Peyer's patch (tissue), 4 donors: ENCODE results near the gene SETD1A. TPM values are rescaled to one million over a fixed set of nuclear protein-coding genes. Genes with fewer than 3 reads are reported as not detected.

Source experiments
- DNase-seq, 3 donors: peaks; one replicate each; pipeline ENCODE4 v3.0.0-alpha.2; 2017 to 2019
- H3K27ac ChIP-seq, 4 donors: fragments of 200-600 bp; sonication (generic); one replicate each; pipeline ENCODE4 v1.5.1; 2016 to 2019
- H3K27me3 ChIP-seq, 2 donors: fragments of 200-600 bp; sonication (generic); one replicate each; pipeline ENCODE4 v1.5.1; 2019
- H3K36me3 ChIP-seq, 3 donors: fragments of 200-600 bp; sonication (generic); one replicate each; pipeline ENCODE4 v1.5.1; 2016 to 2019
- H3K4me1 ChIP-seq, 4 donors: fragments of 200-600 bp; sonication (generic); one replicate each; pipeline ENCODE4 v1.5.1; 2016 to 2019
- H3K4me3 ChIP-seq, 4 donors: fragments of 200-600 bp; sonication (generic); 1 replicate in 3 of 4; 2 replicates in 1 of 4; pipeline ENCODE4 v1.5.1; 2016 to 2019; ENCODE audit warnings: mild to moderate bottlenecking in 1 of 4
- H3K9me3 ChIP-seq, 4 donors: fragments of 200-600 bp; sonication (generic); one replicate each; pipeline ENCODE4 v1.5.1; 2016 to 2019; ENCODE audit warnings: mild to moderate bottlenecking in 1 of 4
- POLR2A ChIP-seq, 2 donors: fragments of 450-650 bp; IDR thresholded peaks; one replicate each; pipeline ENCODE4 v1.5.1; 2017; ENCODE audit warnings: antibody characterized with exemption in 2 of 2, mild to moderate bottlenecking in 2 of 2, moderate library complexity in 2 of 2
- total RNA-seq, 4 donors: library from RNA; depleted of rRNA; stranded (reverse); fragments of >200 nt; gene quantifications; one replicate each; pipeline ENCODE4 v1.1.0, GENCODE V29; 2016
- TF ChIP-seq, protein P1 (sequence below), 6 experiments: fragments of 450-650 bp in 4 of 6; fragments of 200-600 bp in 2 of 6; sonication (generic) in 1 of 6; IDR thresholded peaks; one replicate each; pipeline ENCODE4 v1.5.1; 2017 to 2019; ENCODE audit warnings: antibody characterized with exemption in 6 of 6, mild to moderate bottlenecking in 3 of 6, moderate library complexity in 1 of 6

SETD1A gene
- total RNA-seq, 4 donors from 2014 or later, result 10.0 to 22.0 (median 16.5) TPM

DNA sequence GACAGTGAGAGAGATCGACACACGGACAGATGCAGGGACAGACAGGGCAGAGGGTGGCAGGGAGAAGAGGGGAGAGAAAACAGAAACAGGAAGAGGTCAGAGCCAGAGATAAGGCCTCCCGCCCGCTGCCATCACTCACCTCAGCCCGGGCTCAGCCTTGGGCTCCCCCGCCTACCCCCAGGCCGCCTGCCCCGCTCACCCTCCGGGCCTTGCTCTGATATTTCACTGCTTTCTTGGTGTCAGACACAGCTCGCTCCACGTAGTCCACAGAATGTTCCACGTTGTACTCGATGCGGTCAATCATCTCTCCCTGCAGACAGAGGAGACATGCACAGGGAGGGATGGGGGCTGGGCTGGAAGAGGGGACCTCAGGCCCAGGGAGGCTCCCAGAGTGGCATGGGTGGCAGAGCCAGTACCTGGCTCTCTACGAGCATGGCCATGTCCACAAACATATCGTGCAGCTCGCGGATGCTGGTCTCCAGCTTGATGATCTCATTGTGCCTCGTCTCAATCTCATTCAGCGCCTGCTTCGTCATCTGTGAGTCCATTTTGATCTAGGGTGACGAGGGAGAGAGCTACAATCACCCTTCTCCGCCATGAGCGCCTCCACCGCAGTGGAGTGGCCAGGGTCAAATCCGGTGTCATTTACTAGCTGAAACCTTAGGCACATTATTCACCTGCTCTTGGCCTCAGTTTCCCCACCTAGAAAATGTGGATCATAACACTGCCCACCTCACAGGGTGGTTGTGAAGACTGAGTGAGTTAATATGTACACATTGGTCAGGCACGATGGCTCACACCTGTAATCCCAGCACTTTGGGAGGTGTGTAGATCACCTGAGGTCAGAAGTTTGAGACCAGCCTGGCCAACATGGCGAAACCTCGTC, 35.6 kb downstream of the SETD1A start:
- Histone ChIP-seq H3K27me3 (no peaks in the 10 kb centered on the region), H3K4me3 (no peak overlapping the region), H3K36me3 (no peaks in the 10 kb centered on the region), H3K27ac (no peak overlapping the region), H3K9me3 (no peaks in the 10 kb centered on the region), H3K4me1 (peaks cover 0 to 15% (median 7%) of the 10 kb centered on the region in 4 donors)
- TF ChIP-seq, protein P1, sequence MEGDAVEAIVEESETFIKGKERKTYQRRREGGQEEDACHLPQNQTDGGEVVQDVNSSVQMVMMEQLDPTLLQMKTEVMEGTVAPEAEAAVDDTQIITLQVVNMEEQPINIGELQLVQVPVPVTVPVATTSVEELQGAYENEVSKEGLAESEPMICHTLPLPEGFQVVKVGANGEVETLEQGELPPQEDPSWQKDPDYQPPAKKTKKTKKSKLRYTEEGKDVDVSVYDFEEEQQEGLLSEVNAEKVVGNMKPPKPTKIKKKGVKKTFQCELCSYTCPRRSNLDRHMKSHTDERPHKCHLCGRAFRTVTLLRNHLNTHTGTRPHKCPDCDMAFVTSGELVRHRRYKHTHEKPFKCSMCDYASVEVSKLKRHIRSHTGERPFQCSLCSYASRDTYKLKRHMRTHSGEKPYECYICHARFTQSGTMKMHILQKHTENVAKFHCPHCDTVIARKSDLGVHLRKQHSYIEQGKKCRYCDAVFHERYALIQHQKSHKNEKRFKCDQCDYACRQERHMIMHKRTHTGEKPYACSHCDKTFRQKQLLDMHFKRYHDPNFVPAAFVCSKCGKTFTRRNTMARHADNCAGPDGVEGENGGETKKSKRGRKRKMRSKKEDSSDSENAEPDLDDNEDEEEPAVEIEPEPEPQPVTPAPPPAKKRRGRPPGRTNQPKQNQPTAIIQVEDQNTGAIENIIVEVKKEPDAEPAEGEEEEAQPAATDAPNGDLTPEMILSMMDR (IDR thresholded peaks at IDR 0.05), result no peak
- TF ChIP-seq POLR2A (IDR thresholded peaks at IDR 0.05), result no peak
- DNase-seq, result no peak

DNA sequence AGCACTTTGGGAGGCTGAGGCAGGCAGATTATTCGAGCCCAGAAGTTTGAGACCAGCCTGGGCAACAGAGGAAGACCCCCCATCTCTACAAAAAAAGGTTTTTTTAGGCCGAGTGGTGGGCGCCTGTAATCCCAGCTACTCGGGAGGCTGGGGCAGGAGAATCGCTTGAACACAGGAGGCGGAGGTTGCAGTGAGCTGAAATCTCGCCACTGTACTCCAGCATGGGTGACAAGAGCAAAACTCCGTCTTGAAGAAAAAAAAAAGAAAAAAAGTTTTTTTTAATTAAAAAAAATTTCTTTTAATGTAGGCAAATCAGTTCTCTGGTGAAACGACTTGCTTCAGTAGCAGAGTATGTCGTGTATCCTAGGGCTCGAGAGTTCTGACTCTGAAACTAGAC, 38.4 kb downstream of the SETD1A start:
- H3K27me3 ChIP-seq, result no peaks in the 10 kb centered on the region
- TF ChIP-seq, protein P1 (IDR thresholded peaks at IDR 0.05), result no peak
- TF ChIP-seq POLR2A (IDR thresholded peaks at IDR 0.05), result no peak
- H3K4me3 ChIP-seq, result peak overlapping the region in 3 of 4 donors; percentile 50 to 58 (median 53)
- H3K27ac ChIP-seq, result peak overlapping the region; percentile 72 to 88 (median 80)
- H3K36me3 ChIP-seq, result no peaks in the 10 kb centered on the region
- peaks cover 0 to 15% (median 7%) of the 10 kb centered on the region in 4 donors for H3K4me1 ChIP-seq
- no peak for DNase-seq
- no peaks in the 10 kb centered on the region for H3K9me3 ChIP-seq

DNA sequence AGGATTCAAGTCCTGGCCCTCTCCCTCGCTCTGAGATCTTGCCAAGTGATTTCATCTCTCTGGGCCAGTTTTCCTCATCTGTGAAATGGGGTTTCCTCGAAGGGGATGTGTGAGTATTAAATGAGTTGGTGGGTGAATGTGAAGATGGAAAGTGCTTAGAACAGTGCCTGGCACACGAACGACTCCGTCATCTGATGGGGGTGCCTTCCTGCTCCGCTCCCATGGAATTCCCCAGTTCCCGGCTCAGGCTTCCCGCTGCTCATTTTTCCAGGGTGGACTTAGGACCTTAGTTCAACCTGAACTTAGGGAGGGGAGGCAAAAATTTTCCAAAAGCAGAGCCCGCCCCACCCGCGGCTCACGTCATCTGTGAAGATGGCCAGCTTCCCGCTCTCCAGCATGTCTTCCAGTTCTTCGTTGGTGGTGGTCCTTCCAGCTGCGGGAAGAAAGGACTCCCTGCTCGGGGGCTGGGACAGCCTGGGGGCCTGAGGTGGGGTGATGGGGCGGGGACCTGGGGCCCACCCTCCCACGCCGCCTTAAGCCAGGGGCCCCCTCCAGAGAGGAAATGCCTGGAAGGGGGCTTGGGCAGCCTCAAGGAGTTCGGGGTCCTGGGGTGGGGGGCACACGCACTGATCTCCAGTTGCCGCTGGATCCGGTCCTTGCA, 38.9 kb downstream of the SETD1A start:
- Histone ChIP-seq H3K4me3 (peak overlapping the region; percentile 45 to 58 (median 52)), H3K27ac (peak overlapping the region; percentile 72 to 88 (median 80)), H3K4me1 (peaks cover 0 to 15% (median 7%) of the 10 kb centered on the region in 4 donors)

DNA sequence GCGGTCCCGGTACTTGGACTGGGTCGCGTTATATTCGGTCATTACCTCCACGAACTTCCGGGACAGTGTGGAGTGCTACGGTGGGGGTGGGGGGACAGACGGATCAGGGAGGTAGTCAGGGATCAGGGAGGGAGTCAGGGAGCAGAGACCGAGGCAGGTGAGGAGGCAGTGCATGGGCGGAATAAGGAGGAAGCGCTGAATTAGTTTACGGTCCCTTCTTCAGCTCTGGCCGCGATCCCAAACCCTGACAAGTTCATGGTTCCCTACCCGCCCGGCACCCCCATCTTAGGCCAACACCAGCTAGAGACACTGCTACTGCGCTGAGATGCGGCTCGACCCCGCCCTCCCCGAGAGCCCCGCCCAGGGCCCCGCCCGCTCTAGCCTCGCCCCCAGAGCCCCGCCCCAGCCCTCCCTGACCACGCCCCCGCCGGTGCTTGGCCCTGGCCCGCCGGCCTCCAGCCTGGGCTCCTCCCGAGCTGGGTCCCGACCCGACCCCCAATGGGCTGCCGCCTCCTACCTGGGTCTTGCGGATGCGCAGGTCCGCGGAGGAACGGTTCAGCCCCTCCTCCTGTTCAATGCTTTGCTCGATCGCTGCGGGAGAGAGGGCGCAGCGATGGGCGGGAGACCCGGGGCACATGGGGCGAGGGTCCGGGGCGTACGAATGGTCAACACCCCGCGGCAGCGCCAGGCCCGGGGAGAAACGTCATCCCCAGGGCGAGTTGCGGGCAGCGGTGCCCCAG, 39.6 kb downstream of the SETD1A start:
- Histone ChIP-seq H3K27me3 (no peaks in the 10 kb centered on the region), H3K4me1 (peaks cover 0 to 15% (median 7%) of the 10 kb centered on the region in 4 donors), H3K9me3 (no peaks in the 10 kb centered on the region), H3K27ac (peak overlapping the region; percentile 72 to 88 (median 80)), H3K4me3 (peak overlapping the region; percentile 45 to 58 (median 52)), H3K36me3 (no peaks in the 10 kb centered on the region)
- DNase-seq, result peak; percentile 89 to 94 (median 90)
- TF ChIP-seq, protein P1 (IDR thresholded peaks at IDR 0.05), result no peak
- peak in 1 of 2 donors; percentile 45 for TF ChIP-seq POLR2A (IDR thresholded peaks at IDR 0.05)

More for the DNA sequence above, 38.9 kb downstream of the SETD1A start:
- no peaks in the 10 kb centered on the region for H3K9me3 ChIP-seq
- H3K36me3 ChIP-seq, result no peaks in the 10 kb centered on the region
- TF ChIP-seq, protein P1 (IDR thresholded peaks at IDR 0.05), result no peak
- TF ChIP-seq POLR2A (IDR thresholded peaks at IDR 0.05), result no peak
- DNase-seq, result peak in 1 of 3 donors; percentile 59
- H3K27me3 ChIP-seq, result no peaks in the 10 kb centered on the region
